ENCODE data around the gene LGALS8.
A peak's percentile ranks its signal among the peaks of the same experiment; 100 is the strongest.
"Not testable (repeated sequence)": the region's sequence is repeated elsewhere in the genome, so short reads cannot be mapped to it uniquely, and the experiment has no call there.

The LGALS8 gene

GRCh38 chr1:236523704-236524141 is at the start of gene LGALS8:
LGALS8 (plus strand) TSS chr1:236523982; CDS start chr1:236526071, 2,089 bp downstream.
- TF ChIP-seq, protein P1, sequence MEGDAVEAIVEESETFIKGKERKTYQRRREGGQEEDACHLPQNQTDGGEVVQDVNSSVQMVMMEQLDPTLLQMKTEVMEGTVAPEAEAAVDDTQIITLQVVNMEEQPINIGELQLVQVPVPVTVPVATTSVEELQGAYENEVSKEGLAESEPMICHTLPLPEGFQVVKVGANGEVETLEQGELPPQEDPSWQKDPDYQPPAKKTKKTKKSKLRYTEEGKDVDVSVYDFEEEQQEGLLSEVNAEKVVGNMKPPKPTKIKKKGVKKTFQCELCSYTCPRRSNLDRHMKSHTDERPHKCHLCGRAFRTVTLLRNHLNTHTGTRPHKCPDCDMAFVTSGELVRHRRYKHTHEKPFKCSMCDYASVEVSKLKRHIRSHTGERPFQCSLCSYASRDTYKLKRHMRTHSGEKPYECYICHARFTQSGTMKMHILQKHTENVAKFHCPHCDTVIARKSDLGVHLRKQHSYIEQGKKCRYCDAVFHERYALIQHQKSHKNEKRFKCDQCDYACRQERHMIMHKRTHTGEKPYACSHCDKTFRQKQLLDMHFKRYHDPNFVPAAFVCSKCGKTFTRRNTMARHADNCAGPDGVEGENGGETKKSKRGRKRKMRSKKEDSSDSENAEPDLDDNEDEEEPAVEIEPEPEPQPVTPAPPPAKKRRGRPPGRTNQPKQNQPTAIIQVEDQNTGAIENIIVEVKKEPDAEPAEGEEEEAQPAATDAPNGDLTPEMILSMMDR (conservative IDR thresholded peaks at IDR 0.05) = no peak
- TF ChIP-seq ZFX (IDR thresholded peaks at IDR 0.05) = no peak
- H3K27ac ChIP-seq = peak within 1 kb of the TSS; percentile 95

GRCh38 chr1:236476019-236476418 is 47.8 kb upstream of the LGALS8 start:
- TF ChIP-seq, protein P1 (conservative IDR thresholded peaks at IDR 0.05) = no peak
- no peak for TF ChIP-seq ZFX (IDR thresholded peaks at IDR 0.05)
- no peak overlapping the region for H3K27ac ChIP-seq

DNA sequence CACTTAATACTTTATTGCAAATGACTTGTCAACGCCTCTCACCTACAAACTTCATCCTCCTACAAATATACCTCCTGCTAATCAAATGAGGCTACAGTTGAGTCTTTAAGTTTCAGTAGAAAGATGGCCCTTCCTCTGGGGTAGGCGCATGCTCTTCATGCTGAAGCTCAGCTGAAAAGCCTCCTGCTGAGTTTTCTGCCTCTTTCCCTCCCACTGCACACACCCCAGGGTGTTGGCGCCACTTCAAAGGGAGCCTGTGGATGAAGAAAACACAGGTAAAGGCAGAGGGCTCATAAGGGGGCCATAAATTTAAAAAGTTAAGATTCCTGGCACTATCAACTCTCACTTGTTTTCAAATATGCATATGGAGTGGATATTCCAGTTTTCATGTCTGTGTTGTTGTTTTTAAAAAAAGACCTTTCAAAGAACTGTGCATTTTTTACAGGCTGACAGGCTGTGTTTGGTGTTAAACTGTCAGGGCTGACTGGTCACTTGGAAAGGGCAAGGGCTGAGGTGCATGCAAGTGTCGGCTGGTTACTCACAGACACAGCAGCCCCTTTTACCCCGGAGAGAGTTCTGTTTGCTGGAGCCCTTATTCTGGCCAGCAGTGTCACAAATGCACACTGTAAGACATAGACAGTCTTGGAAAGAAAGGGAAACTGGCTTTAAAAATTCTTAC is 42.9 kb upstream of the LGALS8 start:
- no peak overlapping the region for H3K27ac ChIP-seq
- TF ChIP-seq ZFX (IDR thresholded peaks at IDR 0.05) = no peak
- TF ChIP-seq, protein P1 (conservative IDR thresholded peaks at IDR 0.05) = no peak

DNA sequence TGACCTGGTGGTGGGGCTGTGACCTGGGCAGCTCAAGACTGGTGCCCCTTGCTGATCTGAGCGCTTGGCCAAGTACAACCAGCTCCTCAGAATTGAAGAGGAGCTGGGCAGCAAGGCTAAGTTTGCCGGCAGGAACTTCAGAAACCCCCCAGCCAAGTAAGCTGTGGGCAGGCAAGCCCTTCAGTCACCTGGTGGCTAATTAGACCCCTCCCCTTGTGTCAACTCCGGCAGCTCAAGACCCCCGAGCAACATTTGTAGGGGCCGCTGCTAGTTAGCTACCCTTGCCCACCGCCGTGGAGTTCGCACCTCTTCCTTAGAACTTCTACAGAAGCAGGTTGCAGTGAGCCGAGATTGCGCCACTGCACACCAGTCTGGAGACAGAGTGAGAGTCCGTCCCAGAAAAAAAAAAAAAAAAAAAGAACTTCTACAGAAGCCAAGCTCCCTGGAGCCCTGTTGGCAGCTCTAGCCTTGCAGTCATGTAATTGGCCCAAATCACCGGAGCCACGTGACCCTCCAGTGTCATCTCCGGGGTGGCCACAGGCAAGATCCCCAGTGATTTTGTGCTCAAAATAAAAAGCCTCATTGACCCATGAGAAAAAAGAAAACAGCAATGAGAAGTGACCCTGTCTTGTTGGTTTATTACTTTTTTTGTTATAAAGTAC is 39.3 kb upstream of the LGALS8 start:
- H3K27ac ChIP-seq = no peak overlapping the region
- no peak for TF ChIP-seq ZFX (IDR thresholded peaks at IDR 0.05)
- TF ChIP-seq, protein P1 (conservative IDR thresholded peaks at IDR 0.05) = no peak

GRCh38 chr1:236486356-236487002 is 37.3 kb upstream of the LGALS8 start:
- H3K27ac ChIP-seq = no peak overlapping the region
- TF ChIP-seq, protein P1 (conservative IDR thresholded peaks at IDR 0.05) = no peak
- TF ChIP-seq ZFX (IDR thresholded peaks at IDR 0.05) = no peak

- H3K27ac ChIP-seq = not testable (repeated sequence)
These were observed 34.6 kb upstream of the LGALS8 start for GRCh38 chr1:236489161-236489560.

GRCh38 chr1:236489710-236490377 is 33.9 kb upstream of the LGALS8 start:
- no peak overlapping the region for H3K27ac ChIP-seq
- TF ChIP-seq, protein P1 (conservative IDR thresholded peaks at IDR 0.05) = peak; percentile 73
- TF ChIP-seq ZFX (IDR thresholded peaks at IDR 0.05) = no peak
